ENCODE results near the gene NXPH1. TPM values are rescaled to one million over a fixed set of nuclear protein-coding genes. Genes with fewer than 3 reads are reported as not detected.

Gene NXPH1
- polyA plus RNA-seq, 1 donor from 2014 or later = 15.9 TPM

DNA sequence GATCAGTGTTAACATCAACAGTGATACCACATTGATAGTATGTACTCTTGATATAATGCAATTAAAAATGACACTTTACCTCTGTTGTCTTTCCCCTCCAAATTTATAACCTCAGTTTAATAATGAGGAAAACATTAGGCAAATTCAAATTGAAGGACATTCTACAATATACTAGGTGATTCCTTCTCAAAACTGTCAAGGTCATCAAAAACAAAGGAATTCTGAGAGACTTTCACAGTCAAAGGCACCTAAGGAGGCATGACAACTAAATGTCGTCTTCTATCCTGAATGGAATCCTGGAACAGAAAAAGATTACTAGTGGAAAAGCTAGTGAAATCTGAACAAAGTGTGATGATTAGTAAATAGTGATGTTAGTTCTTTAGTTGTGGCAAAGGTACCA lies 22.3 kb upstream of the NXPH1 start:
- H3K4me3 ChIP-seq (ENCODE audit: low read length) = no peak overlapping the region
- no peaks in the 10 kb centered on the region for H4K20me1 ChIP-seq (ENCODE audit: insufficient read depth)
- H3K27ac ChIP-seq (ENCODE audit: low read length) = no peak overlapping the region
- no peaks in the 10 kb centered on the region for H3F3A ChIP-seq (ENCODE audit: insufficient read depth, low read length, poor library complexity, severe bottlenecking)
- no peaks in the 10 kb centered on the region for H3K79me2 ChIP-seq (replicated peaks; ENCODE audit: insufficient read depth, low read length)
- no peak overlapping the region for H3K9ac ChIP-seq (ENCODE audit: low read length)
- H3K4me2 ChIP-seq (ENCODE audit: low read length) = no peak overlapping the region
- TF ChIP-seq, protein P1, sequence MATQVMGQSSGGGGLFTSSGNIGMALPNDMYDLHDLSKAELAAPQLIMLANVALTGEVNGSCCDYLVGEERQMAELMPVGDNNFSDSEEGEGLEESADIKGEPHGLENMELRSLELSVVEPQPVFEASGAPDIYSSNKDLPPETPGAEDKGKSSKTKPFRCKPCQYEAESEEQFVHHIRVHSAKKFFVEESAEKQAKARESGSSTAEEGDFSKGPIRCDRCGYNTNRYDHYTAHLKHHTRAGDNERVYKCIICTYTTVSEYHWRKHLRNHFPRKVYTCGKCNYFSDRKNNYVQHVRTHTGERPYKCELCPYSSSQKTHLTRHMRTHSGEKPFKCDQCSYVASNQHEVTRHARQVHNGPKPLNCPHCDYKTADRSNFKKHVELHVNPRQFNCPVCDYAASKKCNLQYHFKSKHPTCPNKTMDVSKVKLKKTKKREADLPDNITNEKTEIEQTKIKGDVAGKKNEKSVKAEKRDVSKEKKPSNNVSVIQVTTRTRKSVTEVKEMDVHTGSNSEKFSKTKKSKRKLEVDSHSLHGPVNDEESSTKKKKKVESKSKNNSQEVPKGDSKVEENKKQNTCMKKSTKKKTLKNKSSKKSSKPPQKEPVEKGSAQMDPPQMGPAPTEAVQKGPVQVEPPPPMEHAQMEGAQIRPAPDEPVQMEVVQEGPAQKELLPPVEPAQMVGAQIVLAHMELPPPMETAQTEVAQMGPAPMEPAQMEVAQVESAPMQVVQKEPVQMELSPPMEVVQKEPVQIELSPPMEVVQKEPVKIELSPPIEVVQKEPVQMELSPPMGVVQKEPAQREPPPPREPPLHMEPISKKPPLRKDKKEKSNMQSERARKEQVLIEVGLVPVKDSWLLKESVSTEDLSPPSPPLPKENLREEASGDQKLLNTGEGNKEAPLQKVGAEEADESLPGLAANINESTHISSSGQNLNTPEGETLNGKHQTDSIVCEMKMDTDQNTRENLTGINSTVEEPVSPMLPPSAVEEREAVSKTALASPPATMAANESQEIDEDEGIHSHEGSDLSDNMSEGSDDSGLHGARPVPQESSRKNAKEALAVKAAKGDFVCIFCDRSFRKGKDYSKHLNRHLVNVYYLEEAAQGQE (IDR thresholded peaks at IDR 0.05; ENCODE audit: borderline replicate concordance) = no peak
- no peak for TF ChIP-seq SMC3 (conservative IDR thresholded peaks at IDR 0.05; ENCODE audit: poor library complexity)
- TF ChIP-seq RAD21 (conservative IDR thresholded peaks at IDR 0.05) = no peak
- no peak for TF ChIP-seq POLR2AphosphoS5 (IDR thresholded peaks at IDR 0.05)
- TF ChIP-seq, protein P2, sequence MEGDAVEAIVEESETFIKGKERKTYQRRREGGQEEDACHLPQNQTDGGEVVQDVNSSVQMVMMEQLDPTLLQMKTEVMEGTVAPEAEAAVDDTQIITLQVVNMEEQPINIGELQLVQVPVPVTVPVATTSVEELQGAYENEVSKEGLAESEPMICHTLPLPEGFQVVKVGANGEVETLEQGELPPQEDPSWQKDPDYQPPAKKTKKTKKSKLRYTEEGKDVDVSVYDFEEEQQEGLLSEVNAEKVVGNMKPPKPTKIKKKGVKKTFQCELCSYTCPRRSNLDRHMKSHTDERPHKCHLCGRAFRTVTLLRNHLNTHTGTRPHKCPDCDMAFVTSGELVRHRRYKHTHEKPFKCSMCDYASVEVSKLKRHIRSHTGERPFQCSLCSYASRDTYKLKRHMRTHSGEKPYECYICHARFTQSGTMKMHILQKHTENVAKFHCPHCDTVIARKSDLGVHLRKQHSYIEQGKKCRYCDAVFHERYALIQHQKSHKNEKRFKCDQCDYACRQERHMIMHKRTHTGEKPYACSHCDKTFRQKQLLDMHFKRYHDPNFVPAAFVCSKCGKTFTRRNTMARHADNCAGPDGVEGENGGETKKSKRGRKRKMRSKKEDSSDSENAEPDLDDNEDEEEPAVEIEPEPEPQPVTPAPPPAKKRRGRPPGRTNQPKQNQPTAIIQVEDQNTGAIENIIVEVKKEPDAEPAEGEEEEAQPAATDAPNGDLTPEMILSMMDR (IDR thresholded peaks at IDR 0.05; ENCODE audit: poor library complexity, severe bottlenecking) = no peak
- H3K27me3 ChIP-seq (ENCODE audit: insufficient read depth, low read depth, low read length) = no peaks in the 10 kb centered on the region
- no peaks in the 10 kb centered on the region for H3K9me2 ChIP-seq (ENCODE audit: insufficient read depth, low read length)
- no peaks in the 10 kb centered on the region for H3K9me3 ChIP-seq (ENCODE audit: low read length)
- no peak overlapping the region for H2AFZ ChIP-seq (ENCODE audit: low read depth, low read length)
- H3K36me3 ChIP-seq (ENCODE audit: insufficient read depth, low read length) = no peaks in the 10 kb centered on the region

DNA sequence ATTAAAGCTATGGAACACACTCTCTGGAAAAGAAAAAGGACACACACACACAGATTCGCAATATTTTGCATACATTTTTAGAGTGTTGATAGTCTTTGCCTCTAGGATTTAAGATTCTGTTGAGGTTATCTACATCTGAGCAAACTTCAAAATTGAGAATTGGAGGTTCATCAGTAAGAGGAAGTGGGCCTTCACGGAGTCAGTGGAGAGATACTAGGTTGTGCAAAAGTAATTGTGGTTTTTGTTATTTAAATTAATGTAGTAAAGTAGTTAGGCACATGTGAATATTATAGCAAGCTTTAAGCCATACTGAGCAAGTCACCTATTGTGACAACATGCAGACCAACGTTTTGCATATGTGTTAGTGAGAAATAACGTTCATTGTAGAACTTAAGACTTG lies 19.8 kb upstream of the NXPH1 start:
- TF ChIP-seq TAF1 (IDR thresholded peaks at IDR 0.05; ENCODE audit: low read depth) (no peak), SMC3 (conservative IDR thresholded peaks at IDR 0.05; ENCODE audit: poor library complexity) (no peak), POLR2AphosphoS5 (IDR thresholded peaks at IDR 0.05) (no peak), EZH2 (IDR thresholded peaks at IDR 0.05; ENCODE audit: borderline replicate concordance, insufficient read depth, low read length, poor library complexity, severe bottlenecking) (no peak), RAD21 (conservative IDR thresholded peaks at IDR 0.05) (no peak), MXI1 (conservative IDR thresholded peaks at IDR 0.05; ENCODE audit: poor library complexity, severe bottlenecking) (no peak), EP300 (conservative IDR thresholded peaks at IDR 0.05; ENCODE audit: poor library complexity, severe bottlenecking) (no peak)
- TF ChIP-seq, protein P1 (IDR thresholded peaks at IDR 0.05; ENCODE audit: borderline replicate concordance) = no peak
- TF ChIP-seq, protein P2 (IDR thresholded peaks at IDR 0.05; ENCODE audit: poor library complexity, severe bottlenecking) = no peak
- H3K4me2 ChIP-seq (ENCODE audit: low read length) = no peak overlapping the region
- H3K9me2 ChIP-seq (ENCODE audit: insufficient read depth, low read length) = no peaks in the 10 kb centered on the region
- no peaks in the 10 kb centered on the region for H3K79me2 ChIP-seq (replicated peaks; ENCODE audit: insufficient read depth, low read length)
- no peak overlapping the region for H3K27ac ChIP-seq (ENCODE audit: low read length)
- no peaks in the 10 kb centered on the region for H3K36me3 ChIP-seq (ENCODE audit: insufficient read depth, low read length)
- no peaks in the 10 kb centered on the region for H3K27me3 ChIP-seq (ENCODE audit: insufficient read depth, low read depth, low read length)
- H3K9me3 ChIP-seq (ENCODE audit: low read length) = no peaks in the 10 kb centered on the region
- H3K4me3 ChIP-seq (ENCODE audit: low read length) = no peak overlapping the region
- no peak overlapping the region for H2AFZ ChIP-seq (ENCODE audit: low read depth, low read length)
- no peaks in the 10 kb centered on the region for H3F3A ChIP-seq (ENCODE audit: insufficient read depth, low read length, poor library complexity, severe bottlenecking)
- no peak overlapping the region for H3K9ac ChIP-seq (ENCODE audit: low read length)
- no peaks in the 10 kb centered on the region for H4K20me1 ChIP-seq (ENCODE audit: insufficient read depth)

Data from neural cell (in vitro differentiated cells).